Measurements from ENCODE around the gene KTN1. TPM values are rescaled to one million over a fixed set of nuclear protein-coding genes. Genes with fewer than 3 reads are reported as not detected.

KTN1 gene
- total RNA-seq, 1 experiment from 2014 or later = 199 TPM

GRCh38 chr14:55724736-55725135 lies 144.7 kb downstream of the KTN1 start:
- POLR2A ChIA-PET (ENCODE audit: low non-redundant PET) = no interaction called here
- Histone ChIP-seq H3K27me3 (replicated peaks; ENCODE audit: insufficient read depth, low read depth, low read length, poor library complexity) (no peaks in the 10 kb centered on the region), H3K4me1 (ENCODE audit: insufficient read depth, low read length, poor library complexity, severe bottlenecking) (peaks cover 17% of the 10 kb centered on the region), H3K4me3 (ENCODE audit: low read depth, low read length, poor library complexity, severe bottlenecking) (no peak overlapping the region), H3K27ac (ENCODE audit: low read depth, low read length, poor library complexity, severe bottlenecking) (no peak overlapping the region), H3K36me3 (ENCODE audit: insufficient read depth, low read length, poor library complexity, severe bottlenecking) (no peaks in the 10 kb centered on the region), H3K9me3 (ENCODE audit: low read depth, low read length, poor library complexity, severe bottlenecking) (no peaks in the 10 kb centered on the region)
- intact Hi-C loops (cut with micrococcal nuclease; ENCODE audit: unreplicated experiment) = no loop called here
- BruUV-seq (replicated peaks) = no TSS peak
- TF ChIP-seq EZH2 (IDR thresholded peaks at IDR 0.05; ENCODE audit: borderline replicate concordance, low read depth, low read length, poor library complexity, severe bottlenecking) (no peak), CTCF (conservative IDR thresholded peaks at IDR 0.05; ENCODE audit: low read depth, low read length) (no peak)
- DNase-seq (ENCODE audit: low spot score) = no peak
- CTCF ChIA-PET = no interaction called here

DNA sequence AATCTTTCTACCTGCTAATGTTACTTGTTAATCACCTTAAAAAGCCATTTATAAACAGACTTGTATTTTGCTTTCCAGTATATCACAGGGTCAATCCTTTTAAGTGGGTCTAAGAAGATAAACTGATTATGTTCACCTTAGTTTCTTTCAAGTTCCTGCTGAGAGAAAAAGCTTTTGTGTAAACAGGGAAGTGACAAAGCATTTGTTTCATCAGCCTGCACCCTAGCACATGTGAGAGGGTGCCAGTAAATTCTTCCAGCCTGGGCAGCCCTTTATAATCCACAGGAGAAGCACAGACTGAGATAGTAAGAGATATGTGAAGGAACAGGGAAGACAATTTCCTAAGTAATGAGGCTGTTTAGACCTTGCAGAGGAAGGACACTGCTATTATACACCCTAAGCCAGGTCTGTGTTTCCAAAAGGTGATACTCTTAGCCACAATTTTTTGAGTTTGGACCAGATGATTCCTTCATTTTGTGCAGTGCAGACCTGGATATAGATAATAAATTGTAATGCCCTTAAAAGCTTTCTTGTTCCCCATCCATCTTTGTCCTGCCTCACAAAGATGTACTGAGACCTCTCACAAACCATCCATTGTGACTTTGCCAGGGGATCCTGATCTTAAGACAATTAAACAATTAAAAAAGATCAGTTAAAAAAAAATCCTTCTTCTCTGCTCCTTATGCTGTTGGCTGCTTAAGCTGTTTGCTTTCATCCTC lies 150.7 kb downstream of the KTN1 start:
- DNase-seq (ENCODE audit: low spot score) = no peak
- POLR2A ChIA-PET (ENCODE audit: low non-redundant PET) = no interaction called here
- Histone ChIP-seq H3K27me3 (replicated peaks; ENCODE audit: insufficient read depth, low read depth, low read length, poor library complexity) (no peaks in the 10 kb centered on the region), H3K36me3 (ENCODE audit: insufficient read depth, low read length, poor library complexity, severe bottlenecking) (no peaks in the 10 kb centered on the region), H3K27ac (ENCODE audit: low read depth, low read length, poor library complexity, severe bottlenecking) (no peak overlapping the region), H3K9me3 (ENCODE audit: low read depth, low read length, poor library complexity, severe bottlenecking) (no peaks in the 10 kb centered on the region), H3K4me1 (ENCODE audit: insufficient read depth, low read length, poor library complexity, severe bottlenecking) (no peaks in the 10 kb centered on the region), H3K4me3 (ENCODE audit: low read depth, low read length, poor library complexity, severe bottlenecking) (no peak overlapping the region)
- no TSS peak for BruUV-seq (replicated peaks)
- TF ChIP-seq EZH2 (IDR thresholded peaks at IDR 0.05; ENCODE audit: borderline replicate concordance, low read depth, low read length, poor library complexity, severe bottlenecking) = no peak
- TF ChIP-seq CTCF (conservative IDR thresholded peaks at IDR 0.05; ENCODE audit: low read depth, low read length) = no peak
- intact Hi-C loops (cut with micrococcal nuclease; ENCODE audit: unreplicated experiment) = loop anchor here (5.0 kb wide), 2 partner anchors 612 to 742 kb away; no protein-coding TSS in a partner anchor
- CTCF ChIA-PET = interaction anchor here (0.5 to 2.3 kb wide), 2 partner anchors 149 to 744 kb away, joined by 5 to 10 read pairs; no protein-coding TSS in a partner anchor

DNA sequence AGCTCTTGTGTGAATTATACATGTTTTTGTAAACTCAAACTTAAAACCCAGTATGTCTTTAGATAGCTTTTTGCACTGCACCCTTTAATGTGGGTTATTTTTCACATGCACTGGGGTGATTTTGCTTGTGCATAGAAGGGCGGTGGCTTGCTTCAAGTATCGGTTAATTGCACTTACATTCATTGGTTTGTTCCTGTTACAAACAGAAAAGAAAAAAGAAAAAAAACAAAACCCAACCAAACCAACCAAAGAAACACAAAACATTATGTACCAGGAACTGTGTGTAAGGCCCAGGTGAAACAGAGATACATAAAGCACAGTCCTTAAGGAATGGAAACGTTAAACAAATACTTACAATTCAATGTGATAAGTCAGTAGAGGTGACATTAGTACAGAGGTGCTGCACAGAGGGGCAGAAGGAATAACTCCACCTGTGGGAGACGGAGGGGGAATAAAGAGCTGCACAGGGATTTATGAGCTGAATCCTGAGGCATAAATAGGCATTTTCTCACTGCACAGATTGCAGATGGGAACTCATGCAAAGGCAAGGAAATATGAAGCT lies 151.4 kb downstream of the KTN1 start:
- TF ChIP-seq EZH2 (IDR thresholded peaks at IDR 0.05; ENCODE audit: borderline replicate concordance, low read depth, low read length, poor library complexity, severe bottlenecking) (no peak), CTCF (conservative IDR thresholded peaks at IDR 0.05; ENCODE audit: low read depth, low read length) (no peak)
- Histone ChIP-seq H3K9me3 (ENCODE audit: low read depth, low read length, poor library complexity, severe bottlenecking) (no peaks in the 10 kb centered on the region), H3K36me3 (ENCODE audit: insufficient read depth, low read length, poor library complexity, severe bottlenecking) (no peaks in the 10 kb centered on the region), H3K27ac (ENCODE audit: low read depth, low read length, poor library complexity, severe bottlenecking) (no peak overlapping the region), H3K4me1 (ENCODE audit: insufficient read depth, low read length, poor library complexity, severe bottlenecking) (no peaks in the 10 kb centered on the region), H3K4me3 (ENCODE audit: low read depth, low read length, poor library complexity, severe bottlenecking) (no peak overlapping the region), H3K27me3 (replicated peaks; ENCODE audit: insufficient read depth, low read depth, low read length, poor library complexity) (no peaks in the 10 kb centered on the region)
- intact Hi-C loops (cut with micrococcal nuclease; ENCODE audit: unreplicated experiment) = loop anchor here (5.0 kb wide), 2 partner anchors 611 to 741 kb away; no protein-coding TSS in a partner anchor
- ChIA-PET POLR2A (ENCODE audit: low non-redundant PET) (no interaction called here), CTCF (interaction anchor here (0.5 to 2.3 kb wide), 6 partner anchors 305 to 745 kb away, joined by 3 to 10 read pairs (median 4); partner anchors contain the start of gene PELI2)
- BruUV-seq (replicated peaks) = no TSS peak
- no peak for DNase-seq (ENCODE audit: low spot score)

All from A673 (cell line).